Esophagus muscularis mucosa (tissue), 4 donors: Measurements from ENCODE around the gene FXYD3. TPM values are rescaled to one million over a fixed set of nuclear protein-coding genes. Genes with fewer than 3 reads are reported as not detected.
A peak's percentile ranks its signal among the peaks of the same experiment; 100 is the strongest.

Source experiments
- DNase-seq: peaks from one replicate; pipeline ENCODE4 v3.0.0-alpha.2; 2017; ENCODE audit errors: extremely low spot score
- H3K27ac ChIP-seq, 4 donors: fragments of 200-600 bp; sonication (generic); replicated peaks in 1 of 4; 1 replicate in 3 of 4; 2 replicates in 1 of 4; pipeline ENCODE4 v1.5.1; 2016 to 2019; ENCODE audit warnings: mild to moderate bottlenecking in 1 of 4
- H3K27me3 ChIP-seq, 4 donors: fragments of 200-600 bp; sonication (generic); one replicate each; pipeline versions ENCODE4 v1.5.1 to v1.6.0; 2016 to 2019
- H3K36me3 ChIP-seq, 4 donors: fragments of 200-600 bp; sonication (generic); one replicate each; pipeline ENCODE4 v1.5.1; 2016 to 2019
- H3K4me1 ChIP-seq, 4 donors: fragments of 200-600 bp; sonication (generic); one replicate each; pipeline ENCODE4 v1.5.1; 2016 to 2019
- H3K4me3 ChIP-seq, 4 donors: fragments of 200-600 bp; sonication (generic); 1 replicate in 2 of 4; 2 replicates in 2 of 4; pipeline ENCODE4 v1.5.1; 2016 to 2019; ENCODE audit warnings: mild to moderate bottlenecking in 4 of 4, moderate library complexity in 1 of 4
- H3K9me3 ChIP-seq, 4 donors: fragments of 200-600 bp; sonication (generic); 1 replicate in 3 of 4; 2 replicates in 1 of 4; pipeline ENCODE4 v1.5.1; 2016 to 2019
- EP300 ChIP-seq: sonication (generic); formaldehyde crosslinking; IDR thresholded peaks from one replicate; pipeline ENCODE4 v1.6.1; 2017; ENCODE audit warnings: antibody characterized with exemption
- POLR2A ChIP-seq: fragments of 450-650 bp; IDR thresholded peaks from one replicate; pipeline ENCODE4 v1.6.1; 2017; ENCODE audit warnings: antibody characterized with exemption, moderate library complexity, mild to moderate bottlenecking, low read depth
- POLR2AphosphoS5 ChIP-seq, 2 donors: sonication (generic); formaldehyde crosslinking; IDR thresholded peaks; one replicate each; pipeline ENCODE4 v1.6.1; 2017; ENCODE audit warnings: antibody characterized with exemption in 2 of 2
- WGBS: methylation state at CpG from one replicate; pipeline ENCODE4 v1.1.5; 2018; 5-methylcytosine and 5-hydroxymethylcytosine counted together
- intact Hi-C: fragments of 100-400 bp; cut with DNase I; formaldehyde crosslinking; loops from one replicate; pipeline ENCODE4 v1.15.1; 2023
- total RNA-seq, 4 donors: library from RNA; depleted of rRNA; stranded (reverse); fragments of >200 nt; gene quantifications; one replicate each; pipeline versions ENCODE4 v1.1.0 to v1.2.1, GENCODE V29; 2016
- TF ChIP-seq, protein P1 (sequence below), 3 experiments: fragments of 200-600 bp in 2 of 3; fragments of 450-650 bp in 1 of 3; sonication (generic) in 2 of 3; IDR thresholded peaks; one replicate each; pipeline ENCODE4 v1.5.1; 2017 to 2019; ENCODE audit warnings: antibody characterized with exemption in 3 of 3, mild to moderate bottlenecking in 2 of 3, moderate library complexity in 1 of 3

FXYD3 gene
- total RNA-seq, 4 donors from 2014 or later = 0.83 to 3.8 (median 3.1) TPM

DNA sequence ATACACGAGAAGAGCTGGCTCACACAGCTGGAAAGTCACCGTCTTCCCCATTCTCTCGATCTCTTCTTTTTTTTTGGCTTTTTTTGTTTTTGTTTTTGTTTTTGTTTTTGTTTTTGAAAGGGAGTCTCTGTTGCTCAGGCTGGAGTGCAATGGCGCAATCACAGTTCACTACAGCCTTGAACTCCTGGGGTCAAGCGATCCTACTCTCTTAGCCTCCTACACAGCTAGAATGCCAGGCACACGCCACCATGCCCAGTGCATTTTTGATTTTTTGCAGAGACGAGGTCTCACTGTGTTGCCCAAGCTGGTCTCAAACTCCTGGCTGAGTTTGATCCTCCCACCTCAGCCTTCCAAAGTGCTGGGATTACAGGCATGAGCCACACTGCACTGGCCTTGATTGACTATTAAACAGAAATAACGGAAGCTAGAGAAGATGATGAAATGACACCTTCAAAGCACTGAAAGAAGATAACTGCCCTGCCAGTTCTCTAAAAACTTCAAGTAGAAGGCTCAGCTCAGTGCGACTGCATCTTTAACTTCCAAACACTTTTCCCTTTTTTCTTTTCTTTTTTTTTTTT lies 4.0 kb downstream of the FXYD3 start:
- no peak for TF ChIP-seq POLR2AphosphoS5 (IDR thresholded peaks at IDR 0.05)
- TF ChIP-seq EP300 = no peak
- TF ChIP-seq, protein P1, sequence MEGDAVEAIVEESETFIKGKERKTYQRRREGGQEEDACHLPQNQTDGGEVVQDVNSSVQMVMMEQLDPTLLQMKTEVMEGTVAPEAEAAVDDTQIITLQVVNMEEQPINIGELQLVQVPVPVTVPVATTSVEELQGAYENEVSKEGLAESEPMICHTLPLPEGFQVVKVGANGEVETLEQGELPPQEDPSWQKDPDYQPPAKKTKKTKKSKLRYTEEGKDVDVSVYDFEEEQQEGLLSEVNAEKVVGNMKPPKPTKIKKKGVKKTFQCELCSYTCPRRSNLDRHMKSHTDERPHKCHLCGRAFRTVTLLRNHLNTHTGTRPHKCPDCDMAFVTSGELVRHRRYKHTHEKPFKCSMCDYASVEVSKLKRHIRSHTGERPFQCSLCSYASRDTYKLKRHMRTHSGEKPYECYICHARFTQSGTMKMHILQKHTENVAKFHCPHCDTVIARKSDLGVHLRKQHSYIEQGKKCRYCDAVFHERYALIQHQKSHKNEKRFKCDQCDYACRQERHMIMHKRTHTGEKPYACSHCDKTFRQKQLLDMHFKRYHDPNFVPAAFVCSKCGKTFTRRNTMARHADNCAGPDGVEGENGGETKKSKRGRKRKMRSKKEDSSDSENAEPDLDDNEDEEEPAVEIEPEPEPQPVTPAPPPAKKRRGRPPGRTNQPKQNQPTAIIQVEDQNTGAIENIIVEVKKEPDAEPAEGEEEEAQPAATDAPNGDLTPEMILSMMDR (IDR thresholded peaks at IDR 0.05) = no peak
- no peak for TF ChIP-seq POLR2A
- intact Hi-C loops = no loop called here
- H3K4me1 ChIP-seq = peaks cover 12 to 52% (median 41%) of the 10 kb centered on the region in 4 donors
- H3K36me3 ChIP-seq = no peaks in the 10 kb centered on the region
- no peaks in the 10 kb centered on the region for H3K27me3 ChIP-seq
- H3K9me3 ChIP-seq = no peaks in the 10 kb centered on the region
- H3K4me3 ChIP-seq = no peak overlapping the region
- WGBS = 84% methylated on average over 9 of the region's 9 CpGs
- peak overlapping the region; percentile 50 to 81 (median 66) for H3K27ac ChIP-seq
- no peak for DNase-seq

DNA sequence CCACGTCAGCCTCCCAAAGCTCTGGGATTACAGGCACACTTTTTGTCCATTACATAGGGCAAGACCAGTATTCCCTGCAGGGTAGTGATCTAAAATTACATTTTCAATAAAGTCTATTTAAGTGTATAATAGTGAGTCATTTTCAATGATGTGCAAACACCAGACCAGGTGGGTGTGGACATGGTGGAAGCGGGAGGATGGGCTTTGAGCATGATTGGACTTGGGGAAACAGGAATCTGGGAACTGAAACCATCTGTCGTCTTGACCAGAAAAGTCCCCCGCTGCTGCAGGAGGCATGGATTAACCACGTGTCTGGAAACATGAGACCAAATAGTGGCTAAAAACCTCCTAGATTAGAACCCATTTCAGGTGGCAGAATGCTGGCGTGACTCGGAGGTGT lies 4.9 kb downstream of the FXYD3 start:
- H3K27me3 ChIP-seq = no peaks in the 10 kb centered on the region
- 62% methylated on average over 7 of the region's 7 CpGs for WGBS
- TF ChIP-seq, protein P1 (IDR thresholded peaks at IDR 0.05) = no peak
- TF ChIP-seq EP300 (no peak), POLR2A (no peak), POLR2AphosphoS5 (IDR thresholded peaks at IDR 0.05) (no peak)
- DNase-seq = no peak
- peaks cover 13 to 52% (median 42%) of the 10 kb centered on the region in 4 donors for H3K4me1 ChIP-seq
- H3K36me3 ChIP-seq = no peaks in the 10 kb centered on the region
- peak overlapping the region; percentile 50 to 84 (median 76) for H3K27ac ChIP-seq
- H3K9me3 ChIP-seq = no peaks in the 10 kb centered on the region
- intact Hi-C loops = no loop called here
- no peak overlapping the region for H3K4me3 ChIP-seq

DNA sequence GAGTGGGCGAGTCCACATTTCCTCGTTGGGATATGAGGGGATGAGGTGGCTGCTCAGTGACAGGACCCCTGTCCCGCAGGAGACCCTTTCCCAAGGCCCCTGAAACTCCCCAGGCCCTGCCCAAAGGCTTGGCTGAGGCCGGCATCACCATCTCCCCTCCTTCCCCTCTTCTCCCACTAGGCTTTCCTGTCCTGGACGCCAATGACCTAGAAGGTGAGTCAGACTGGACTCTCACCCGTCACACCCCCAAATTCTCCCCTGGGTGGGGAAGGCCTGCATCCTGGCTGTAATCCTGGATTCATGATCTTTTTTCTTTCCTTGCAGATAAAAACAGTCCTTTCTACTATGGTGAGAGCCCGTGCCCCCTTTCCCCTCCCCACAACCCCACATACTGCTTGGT lies 5.3 kb downstream of the FXYD3 start:
- intact Hi-C loops = no loop called here
- H3K36me3 ChIP-seq = no peaks in the 10 kb centered on the region
- peaks cover 13 to 54% (median 46%) of the 10 kb centered on the region in 4 donors for H3K4me1 ChIP-seq
- 63% methylated on average over 7 of the region's 7 CpGs for WGBS
- H3K27me3 ChIP-seq = no peaks in the 10 kb centered on the region
- peak overlapping the region; percentile 50 to 84 (median 76) for H3K27ac ChIP-seq
- no peak overlapping the region for H3K4me3 ChIP-seq
- TF ChIP-seq POLR2A (no peak), EP300 (no peak), POLR2AphosphoS5 (IDR thresholded peaks at IDR 0.05) (no peak)
- TF ChIP-seq, protein P1 (IDR thresholded peaks at IDR 0.05) = no peak
- no peak for DNase-seq
- H3K9me3 ChIP-seq = no peaks in the 10 kb centered on the region

DNA sequence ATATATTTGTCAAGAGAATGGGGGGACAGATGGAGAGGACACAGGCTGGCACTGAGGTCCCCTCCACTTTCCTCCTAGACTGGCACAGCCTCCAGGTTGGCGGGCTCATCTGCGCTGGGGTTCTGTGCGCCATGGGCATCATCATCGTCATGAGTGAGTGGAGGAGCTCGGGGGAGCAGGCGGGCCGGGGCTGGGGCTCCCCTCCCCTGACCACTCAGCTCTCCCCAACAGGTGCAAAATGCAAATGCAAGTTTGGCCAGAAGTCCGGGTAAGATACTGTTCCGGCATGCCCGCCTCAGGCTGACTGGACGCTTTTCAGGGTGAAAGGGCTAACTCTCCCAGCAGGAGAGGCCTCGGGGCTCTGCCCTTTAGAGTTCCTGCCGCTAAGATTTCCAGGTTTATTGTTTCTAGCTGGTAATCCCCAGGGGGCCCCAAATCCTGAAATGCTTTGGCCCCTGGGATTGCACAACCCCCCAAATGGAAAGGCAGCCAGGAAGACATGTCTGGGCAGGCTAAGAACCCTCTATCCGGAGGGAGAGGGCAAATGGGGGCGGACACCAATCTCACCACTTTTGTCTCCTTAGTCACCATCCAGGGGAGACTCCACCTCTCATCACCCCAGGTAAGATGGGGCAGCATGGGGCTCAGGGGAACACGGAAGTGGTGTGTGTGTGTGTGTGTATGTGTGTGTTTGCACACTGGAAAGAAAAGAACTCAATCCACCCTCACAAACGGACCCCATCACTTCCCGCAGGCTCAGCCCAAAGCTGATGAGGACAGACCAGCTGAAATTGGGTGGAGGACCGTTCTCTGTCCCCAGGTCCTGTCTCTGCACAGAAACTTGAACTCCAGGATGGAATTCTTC lies 7.3 kb downstream of the FXYD3 start:
- Histone ChIP-seq H3K27me3 (no peaks in the 10 kb centered on the region), H3K9me3 (no peaks in the 10 kb centered on the region), H3K4me3 (peak overlapping the region in 1 of 4 donors; percentile 58), H3K4me1 (peaks cover 13 to 60% (median 51%) of the 10 kb centered on the region in 4 donors), H3K27ac (peak overlapping the region; percentile 80 to 85 (median 82)), H3K36me3 (no peaks in the 10 kb centered on the region)
- WGBS = 89% methylated on average over 18 of the region's 19 CpGs
- no peak for TF ChIP-seq POLR2AphosphoS5 (IDR thresholded peaks at IDR 0.05)
- TF ChIP-seq POLR2A = no peak
- TF ChIP-seq, protein P1 (IDR thresholded peaks at IDR 0.05) = no peak
- TF ChIP-seq EP300 = no peak
- intact Hi-C loops = no loop called here
- DNase-seq = no peak
